Stimulated activated CD8-positive, alpha-beta memory T cell treated with anti-CD3 and anti-CD28 coated beads, Interleukin-4, amount 100 ng/mL, for 1 hour (primary cell): ENCODE results near the gene TNFRSF14.

Source experiments
- DNase-seq, 2 donors: peaks; one replicate each; pipeline ENCODE4 v3.0.0-alpha.2; 2020; ENCODE audit warnings: low read depth in 2 of 2, low spot score in 1 of 2

TNFRSF14 gene

DNA sequence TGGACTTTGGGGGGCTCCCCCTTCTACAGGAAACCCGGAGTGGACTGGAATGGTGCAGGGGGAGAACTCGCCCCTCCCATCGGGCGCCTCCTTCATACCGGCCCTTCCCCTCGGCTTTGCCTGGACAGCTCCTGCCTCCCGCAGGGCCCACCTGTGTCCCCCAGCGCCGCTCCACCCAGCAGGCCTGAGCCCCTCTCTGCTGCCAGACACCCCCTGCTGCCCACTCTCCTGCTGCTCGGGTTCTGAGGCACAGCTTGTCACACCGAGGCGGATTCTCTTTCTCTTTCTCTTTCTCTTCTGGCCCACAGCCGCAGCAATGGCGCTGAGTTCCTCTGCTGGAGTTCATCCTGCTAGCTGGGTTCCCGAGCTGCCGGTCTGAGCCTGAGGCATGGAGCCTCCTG lies at the start of gene TNFRSF14:
Gene TNFRSF14, plus strand, starts transcription at position 95 of the 401 bp plus-strand sequence. Its CDS starts 294 bp downstream, at position 389.
- peak in 1 of 2 donors; percentile 49 for DNase-seq

- DNase-seq: no peak
Observed at GRCh38 chr1:2506901-2507565, 49.1 kb upstream of the TNFRSF14 start.

GRCh38 chr1:2507744-2508155 lies 48.4 kb upstream of the TNFRSF14 start:
- no peak for DNase-seq

- no peak for DNase-seq
Observed at GRCh38 chr1:2508180-2508579, 48.0 kb upstream of the TNFRSF14 start.

DNA sequence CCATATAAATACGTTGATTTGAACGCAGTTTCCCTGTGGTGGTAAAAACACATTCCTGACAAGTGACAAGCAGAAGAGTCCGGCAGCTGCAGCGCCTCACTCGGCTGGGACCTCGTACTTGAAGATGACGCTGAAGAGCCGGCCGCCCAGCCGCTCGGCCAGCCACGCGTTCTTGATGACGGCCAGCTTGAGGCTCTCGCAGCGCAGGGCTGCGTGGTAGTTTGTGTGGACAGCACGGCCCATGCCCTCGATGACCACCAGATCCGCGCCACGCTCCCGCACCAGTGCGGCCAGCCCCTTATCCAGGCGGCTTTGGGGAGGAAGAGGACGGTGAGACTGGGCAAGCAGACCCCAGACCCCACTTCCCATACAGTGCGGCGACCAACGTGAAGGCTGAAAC lies 47.4 kb upstream of the TNFRSF14 start:
- no peak for DNase-seq

DNA sequence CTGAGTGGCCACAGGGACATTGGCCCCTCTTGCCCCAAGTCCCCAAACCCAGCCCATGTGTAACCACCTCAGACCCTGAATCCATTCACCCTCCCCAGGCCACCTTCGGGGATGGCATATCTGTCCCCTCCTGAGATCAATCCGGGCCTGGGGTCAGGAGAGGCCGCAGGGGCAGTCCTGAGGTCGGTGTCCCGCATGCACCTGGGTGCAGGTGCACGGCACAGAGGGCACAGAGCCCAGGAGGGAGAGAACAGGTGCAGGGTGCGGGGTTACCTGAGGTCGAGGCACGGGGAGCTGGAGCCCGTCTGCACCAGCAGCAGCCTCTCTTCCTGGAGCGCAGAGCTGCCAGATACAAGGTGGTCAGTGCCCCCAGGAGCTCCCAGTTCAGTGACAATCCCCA lies 46.6 kb upstream of the TNFRSF14 start:
- DNase-seq: no peak

DNA sequence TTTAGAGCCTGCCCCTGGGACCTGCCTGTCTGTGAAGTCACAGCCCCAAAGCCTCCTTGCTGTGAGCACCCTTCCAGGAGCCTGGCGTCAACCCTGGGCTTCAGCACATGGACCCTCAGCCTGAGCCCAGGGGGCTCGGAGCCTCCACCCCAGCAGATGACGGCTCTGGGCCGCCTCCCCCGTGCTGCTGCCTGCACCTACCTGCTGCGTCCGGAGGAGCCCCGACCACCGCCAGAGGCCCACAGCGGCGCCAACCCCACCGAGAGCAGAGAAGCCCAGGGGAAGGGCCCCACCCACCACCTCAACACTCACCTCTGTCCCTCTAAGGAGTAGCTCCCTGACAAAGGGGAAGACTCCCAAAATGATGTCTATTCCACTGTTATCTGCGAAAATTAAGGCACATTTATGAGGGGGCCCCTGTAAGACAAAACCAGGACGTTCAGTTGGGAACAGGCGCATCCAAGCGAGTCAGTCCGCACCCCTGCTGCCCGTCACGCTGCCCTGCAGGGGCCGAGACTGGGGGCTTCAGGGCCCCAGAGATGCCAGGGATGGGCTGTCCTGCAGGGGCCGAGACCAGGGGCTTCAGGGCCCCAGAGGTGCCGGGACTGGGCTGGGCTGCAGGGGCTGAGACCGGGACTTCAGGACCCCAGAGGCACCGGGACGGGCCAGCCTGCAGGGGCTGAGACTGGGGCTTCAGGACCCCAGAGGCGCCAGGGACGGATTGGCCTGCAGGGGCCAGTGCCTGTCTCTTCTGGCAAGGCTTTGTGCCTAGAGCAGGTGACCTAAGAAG lies 45.6 kb upstream of the TNFRSF14 start:
- no peak for DNase-seq

DNA sequence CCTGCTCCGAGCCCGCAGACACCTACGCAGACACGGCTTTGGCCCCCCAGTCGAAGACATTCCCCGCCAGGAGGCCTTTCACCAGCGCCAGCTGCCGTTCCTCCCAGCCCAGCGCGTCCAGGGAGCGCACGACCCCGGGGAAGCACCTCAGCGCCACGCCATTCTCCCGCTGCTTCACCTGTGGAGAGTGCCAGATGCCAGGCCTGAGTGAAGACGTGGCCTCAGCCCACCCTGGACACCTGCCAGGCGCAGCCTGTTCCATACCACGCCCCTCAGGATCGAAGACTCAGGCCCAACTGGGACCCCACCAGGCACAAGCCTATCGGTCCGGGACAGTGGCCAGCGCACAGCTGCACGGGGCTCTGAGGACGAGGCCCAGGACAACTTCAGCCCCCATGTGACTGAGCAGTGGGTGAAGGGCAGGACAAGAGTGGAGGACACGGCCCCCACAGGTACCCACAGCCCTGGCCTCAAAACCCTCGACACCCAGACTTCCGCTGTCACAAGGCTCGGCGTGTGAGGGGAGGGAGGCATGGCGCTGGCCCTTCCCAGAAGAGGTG lies 43.2 kb upstream of the TNFRSF14 start:
- no peak for DNase-seq

DNA sequence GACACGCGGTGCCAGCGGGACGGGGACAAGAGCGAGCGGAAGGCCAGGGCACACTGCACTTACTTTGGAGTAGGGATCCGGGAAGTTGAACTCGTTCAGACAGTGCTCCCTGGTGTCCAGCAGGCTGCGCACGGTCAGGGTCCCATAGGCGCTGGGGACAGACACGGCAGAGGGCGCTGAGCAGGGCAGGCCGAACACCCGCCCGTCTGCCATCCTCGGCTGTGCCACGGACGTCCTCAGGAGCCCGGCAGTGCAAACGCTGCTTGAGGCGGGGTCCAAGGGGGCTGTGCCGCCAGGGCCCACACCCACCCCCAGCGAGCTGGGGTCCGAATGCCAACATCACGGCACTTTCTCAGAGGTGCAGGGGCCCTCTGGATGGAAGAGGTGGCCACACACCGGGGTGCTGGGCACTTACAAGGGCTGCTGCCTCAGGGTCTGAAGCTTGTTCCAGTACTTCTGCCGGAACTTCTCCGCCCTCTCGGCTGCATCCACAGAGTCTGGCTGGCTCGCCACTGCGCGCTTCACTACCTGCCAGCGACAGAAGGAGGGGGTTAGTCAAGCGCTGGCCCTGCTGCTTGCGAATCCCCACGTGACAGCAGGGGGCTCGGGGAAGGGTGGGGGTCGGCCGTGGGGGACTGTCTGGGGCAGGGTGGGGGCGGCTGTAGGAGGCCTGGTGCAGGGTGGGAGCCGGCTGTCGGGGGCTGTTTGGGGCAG lies 42.1 kb upstream of the TNFRSF14 start:
- DNase-seq: no peak

DNA sequence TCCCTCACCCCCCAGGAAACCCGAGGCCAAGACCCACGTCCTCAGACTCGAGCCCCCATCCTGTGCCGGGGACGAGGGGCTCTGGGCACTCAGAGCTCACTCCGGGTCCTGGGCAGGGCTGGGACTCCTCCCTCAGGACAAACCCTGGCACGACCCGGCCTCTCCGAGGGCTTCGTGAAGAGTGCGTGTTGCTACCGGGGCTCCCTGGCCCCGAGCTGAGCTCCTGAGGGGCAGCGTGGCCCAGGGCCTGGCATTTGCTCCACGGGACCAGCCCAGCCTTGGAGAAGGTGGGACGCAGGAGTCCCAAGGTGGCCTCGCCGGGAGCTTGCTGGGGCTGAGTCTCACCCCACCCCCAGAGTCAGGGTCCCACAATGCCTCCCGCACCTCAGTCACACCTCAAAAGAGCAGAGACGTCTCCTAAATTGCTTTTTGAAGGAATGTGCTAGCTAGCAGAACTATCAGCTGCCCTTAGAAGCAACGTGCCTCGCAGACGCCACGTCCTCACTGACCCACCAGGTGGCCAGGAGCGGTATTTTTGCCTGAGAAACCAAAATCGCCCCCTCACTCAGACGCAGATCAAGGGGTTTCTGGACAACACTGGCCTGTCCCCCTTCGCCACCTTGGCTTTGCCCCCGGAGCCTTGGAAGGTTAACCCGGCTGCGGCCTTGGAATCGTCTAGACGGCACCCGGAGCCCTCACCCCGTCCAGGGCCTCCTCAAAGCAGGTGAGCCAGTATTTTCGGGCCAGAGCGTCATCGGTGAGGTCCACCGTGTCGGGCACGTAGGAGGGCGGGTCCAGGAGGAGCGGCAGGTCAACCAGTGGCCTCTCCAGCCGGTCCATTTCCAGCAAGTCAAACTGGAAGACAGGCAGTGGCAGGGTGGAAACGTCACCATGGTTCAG lies 41.1 kb upstream of the TNFRSF14 start:
- DNase-seq: no peak

DNA sequence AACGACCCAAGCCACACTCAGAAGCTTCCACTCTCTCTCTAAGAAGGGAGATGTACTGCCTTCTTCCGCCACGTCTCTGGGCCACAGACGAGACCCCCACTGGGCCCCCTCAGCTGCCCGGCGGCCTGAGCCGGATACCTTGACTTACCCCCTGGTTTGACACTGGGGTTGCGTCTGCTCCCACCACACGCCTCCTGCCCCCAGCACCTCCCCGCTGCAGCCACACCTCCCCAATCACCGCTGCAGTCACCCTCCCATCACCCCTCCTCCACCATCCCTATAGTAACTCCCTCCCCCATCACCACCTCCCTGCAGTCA lies 40.4 kb upstream of the TNFRSF14 start:
- no peak for DNase-seq

DNA sequence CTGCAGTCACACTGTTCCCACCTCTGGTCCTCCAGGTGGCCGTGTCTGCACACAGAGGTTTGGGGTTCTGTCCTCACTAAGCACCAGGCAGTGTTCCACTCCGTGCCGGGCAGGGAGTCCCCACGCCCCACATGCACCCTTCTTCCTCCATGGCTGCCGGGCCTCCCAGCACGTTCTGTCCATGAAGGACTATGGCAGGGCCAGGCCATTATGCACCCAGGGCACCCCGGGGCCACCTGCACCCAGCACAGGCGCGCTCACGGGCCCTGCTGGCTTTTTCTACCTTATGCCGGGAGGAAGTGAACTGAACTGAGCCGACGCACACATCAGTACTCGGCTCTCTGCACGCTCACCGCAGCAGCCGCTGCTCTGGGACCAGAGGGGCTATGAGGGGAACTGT lies 40.0 kb upstream of the TNFRSF14 start:
- no peak for DNase-seq

DNA sequence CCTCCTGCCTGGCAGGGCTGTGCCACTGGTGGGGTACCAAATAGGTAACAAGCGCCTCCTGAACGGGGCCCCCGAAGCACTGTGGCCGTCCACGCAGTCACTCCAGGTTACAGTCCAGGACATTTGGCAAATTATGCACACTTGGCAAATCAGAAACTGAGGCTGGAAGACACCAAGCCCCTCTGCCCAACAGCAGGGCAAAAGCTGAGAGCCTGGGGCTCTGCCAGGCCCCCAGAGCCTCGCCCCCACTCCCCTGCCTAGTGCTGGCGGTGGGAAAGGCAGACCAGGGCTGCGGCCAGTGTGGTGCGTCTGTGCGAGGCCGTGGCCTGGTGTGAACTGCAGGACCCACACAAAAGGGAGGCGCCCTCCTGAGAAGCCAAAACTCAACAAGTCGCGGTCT lies 39.2 kb upstream of the TNFRSF14 start:
- no peak for DNase-seq

DNA sequence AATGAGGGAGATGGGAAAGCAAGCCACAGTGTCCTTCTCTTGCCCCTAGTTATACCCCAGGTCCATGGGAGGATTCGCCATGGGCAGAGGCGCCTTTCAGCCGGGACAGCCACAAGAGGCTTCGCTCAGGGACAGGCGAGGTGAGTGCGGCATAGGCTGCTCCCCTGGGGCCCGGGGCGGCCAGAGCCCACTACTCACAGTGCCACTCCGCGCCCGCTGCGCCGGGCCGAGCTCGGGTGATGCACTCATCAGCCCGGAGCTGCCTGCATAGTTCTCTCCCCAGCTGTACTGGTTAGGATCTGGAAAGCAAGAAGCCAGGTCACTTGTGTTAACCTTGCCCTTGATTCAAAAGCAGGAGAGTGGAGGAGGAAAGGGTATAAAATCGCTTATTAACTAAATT lies 38.2 kb upstream of the TNFRSF14 start:
- DNase-seq: no peak

GRCh38 chr1:2518528-2518927 lies 37.6 kb upstream of the TNFRSF14 start:
- DNase-seq: no peak

- no peak for DNase-seq
Observed at GRCh38 chr1:2519029-2519685, 37.0 kb upstream of the TNFRSF14 start.

DNA sequence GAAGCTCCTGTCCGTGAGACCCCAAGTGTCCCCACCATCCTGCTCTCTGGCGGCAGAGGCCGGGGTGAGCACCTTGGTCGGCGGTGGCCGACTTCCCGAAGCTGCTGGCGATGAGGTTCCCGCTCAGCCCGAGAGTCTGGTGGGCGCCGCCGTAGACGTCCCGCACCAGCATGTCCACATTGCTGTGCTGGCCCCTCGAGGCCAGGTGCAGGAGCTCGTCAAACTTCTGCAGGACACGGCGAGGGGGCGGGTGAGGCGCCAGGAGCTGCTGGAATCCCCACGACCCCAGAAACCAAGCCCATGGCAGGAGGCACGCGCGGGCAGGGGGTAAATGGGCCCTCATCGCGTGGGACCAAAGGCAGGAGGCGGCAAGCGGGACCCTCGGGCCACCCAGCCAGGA lies 36.4 kb upstream of the TNFRSF14 start:
- no peak for DNase-seq

- DNase-seq: no peak
Observed at GRCh38 chr1:2520206-2520605, 36.0 kb upstream of the TNFRSF14 start.

GRCh38 chr1:2520806-2521205 lies 35.4 kb upstream of the TNFRSF14 start:
- DNase-seq: no peak

- no peak for DNase-seq
Observed at GRCh38 chr1:2522230-2522629, 33.9 kb upstream of the TNFRSF14 start.
